Sigmoid colon (tissue), 7 donors: ENCODE data around the gene PIGR. TPM values are rescaled to one million over a fixed set of nuclear protein-coding genes. Genes with fewer than 3 reads are reported as not detected.
A peak's percentile ranks its signal among the peaks of the same experiment; 100 is the strongest.

Source experiments
- DNase-seq: peaks from one replicate; pipeline ENCODE4 v3.0.0-alpha.2; 2019
- H3K27ac ChIP-seq, 4 donors: fragments of 200-600 bp; sonication (generic); one replicate each; pipeline ENCODE4 v1.5.1; 2016 to 2019; ENCODE audit warnings: mild to moderate bottlenecking in 1 of 4
- H3K27me3 ChIP-seq, 3 donors: fragments of 200-600 bp; sonication (generic); one replicate each; pipeline ENCODE4 v1.5.1; 2019; ENCODE audit warnings: mild to moderate bottlenecking in 1 of 3
- H3K36me3 ChIP-seq, 4 donors: fragments of 200-600 bp; sonication (generic); one replicate each; pipeline ENCODE4 v1.5.1; 2016 to 2019
- H3K4me1 ChIP-seq, 4 donors: fragments of 200-600 bp; sonication (generic); one replicate each; pipeline ENCODE4 v1.5.1; 2017 to 2019
- H3K4me3 ChIP-seq, 4 donors: fragments of 200-600 bp; sonication (generic); one replicate each; pipeline ENCODE4 v1.5.1; 2017 to 2019; ENCODE audit warnings: mild to moderate bottlenecking in 2 of 4, moderate library complexity in 1 of 4
- H3K9me3 ChIP-seq, 4 donors: fragments of 200-600 bp in 3 of 4; sonication (generic) in 3 of 4; one replicate each; pipeline versions ENCODE4 v1.5.1 to v1.6.1; 2013 to 2019
- EP300 ChIP-seq, 4 donors: sonication (generic); formaldehyde crosslinking; IDR thresholded peaks; one replicate each; pipeline ENCODE4 v1.6.1; 2017; ENCODE audit warnings: antibody characterized with exemption in 4 of 4
- POLR2A ChIP-seq, 2 donors: fragments of 450-650 bp; IDR thresholded peaks; one replicate each; pipeline ENCODE4 v1.6.1; 2016; ENCODE audit warnings: antibody characterized with exemption in 2 of 2, mild to moderate bottlenecking in 2 of 2, moderate library complexity in 2 of 2
- POLR2AphosphoS5 ChIP-seq, 4 donors: sonication (generic); formaldehyde crosslinking; IDR thresholded peaks; one replicate each; pipeline ENCODE4 v1.6.1; 2017; ENCODE audit warnings: antibody characterized with exemption in 4 of 4
- WGBS, 2 donors: extraction: QIAGEN DNeasy Blood & Tissue Kit; methylation state at CpG; one replicate each; pipeline ENCODE4 v1.1.7; 2013; 5-methylcytosine and 5-hydroxymethylcytosine counted together
- intact Hi-C: fragments of 100-400 bp; cut with DNase I; formaldehyde crosslinking; loops from one replicate; pipeline ENCODE4 v1.15.1; 2023
- polyA plus RNA-seq, 3 donors: library from polyadenylated mRNA; stranded (reverse); fragments of 200-250 nt; gene quantifications; one replicate each; pipeline ENCODE4 v1.2.3, GENCODE V29; 2013
- total RNA-seq, 4 donors: library from RNA; depleted of rRNA; stranded (reverse); fragments of >200 nt; gene quantifications; one replicate each; pipeline ENCODE4 v1.1.0, GENCODE V29; 2016
- TF ChIP-seq, protein P1 (sequence below), 4 experiments: fragments of 450-650 bp in 3 of 4; fragments of 200-600 bp in 1 of 4; IDR thresholded peaks; one replicate each; pipeline ENCODE4 v1.5.1; 2016 to 2019; ENCODE audit warnings: antibody characterized with exemption in 4 of 4, mild to moderate bottlenecking in 3 of 4, moderate library complexity in 2 of 4
- donor health status: healthy with polysubstance abuse.
- donor health status: Bipolar disorder and iron deficiency.
- donor health status: healthy.

PIGR gene
- total and polyA plus RNA-seq, 7 donors, result 0.16 to 3,648 (median 86.3) TPM; not detected in 1

DNA sequence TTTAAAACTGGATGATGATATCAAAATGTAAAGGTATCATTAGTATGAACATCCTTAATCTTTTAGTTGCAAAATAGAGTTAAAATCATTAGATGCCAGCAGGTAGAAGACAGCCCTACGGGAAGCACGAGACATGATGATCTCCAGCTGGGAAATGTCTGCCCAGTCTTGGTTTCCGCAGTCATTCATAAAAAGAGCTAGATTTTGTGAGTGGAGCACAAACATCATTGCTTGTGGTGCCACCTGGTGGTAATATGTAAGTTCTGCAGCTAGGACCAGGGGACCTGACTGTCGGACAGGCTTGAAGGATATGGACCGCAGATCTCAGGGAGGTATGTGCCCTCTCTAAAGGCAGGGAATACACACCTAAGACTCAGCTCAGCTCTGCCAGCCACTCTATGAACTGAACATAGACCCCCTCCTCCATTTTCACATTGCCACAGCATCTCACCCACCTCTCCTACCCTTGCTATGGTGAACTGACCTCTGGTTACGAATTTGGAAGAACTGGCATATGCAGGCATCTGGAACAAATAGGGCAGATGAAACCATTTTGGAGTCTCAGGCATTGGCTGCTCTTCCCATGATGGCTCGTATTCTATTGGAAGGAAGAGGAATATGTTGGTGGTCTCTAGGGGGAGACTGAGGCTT, 33.7 kb downstream of the PIGR start:
- Histone ChIP-seq H3K27ac (no peak overlapping the region), H3K4me3 (no peak overlapping the region), H3K36me3 (no peaks in the 10 kb centered on the region), H3K4me1 (peaks cover 0 to 21% (median 15%) of the 10 kb centered on the region in 4 donors), H3K27me3 (peaks cover 0 to 21% (median 14%) of the 10 kb centered on the region in 3 donors), H3K9me3 (no peaks in the 10 kb centered on the region)
- intact Hi-C loops, result loop anchor here (1.0 to 10.0 kb wide), 3 partner anchors 185 to 418 kb away; no protein-coding TSS in a partner anchor
- 24 to 29% methylated on average over 7 of the region's 7 CpGs for WGBS, 2 donors
- TF ChIP-seq POLR2AphosphoS5 (IDR thresholded peaks at IDR 0.05) (peak in 2 of 4 donors; percentile 62 to 71), EP300 (IDR thresholded peaks at IDR 0.05) (no peak), POLR2A (IDR thresholded peaks at IDR 0.05) (no peak)
- TF ChIP-seq, protein P1, sequence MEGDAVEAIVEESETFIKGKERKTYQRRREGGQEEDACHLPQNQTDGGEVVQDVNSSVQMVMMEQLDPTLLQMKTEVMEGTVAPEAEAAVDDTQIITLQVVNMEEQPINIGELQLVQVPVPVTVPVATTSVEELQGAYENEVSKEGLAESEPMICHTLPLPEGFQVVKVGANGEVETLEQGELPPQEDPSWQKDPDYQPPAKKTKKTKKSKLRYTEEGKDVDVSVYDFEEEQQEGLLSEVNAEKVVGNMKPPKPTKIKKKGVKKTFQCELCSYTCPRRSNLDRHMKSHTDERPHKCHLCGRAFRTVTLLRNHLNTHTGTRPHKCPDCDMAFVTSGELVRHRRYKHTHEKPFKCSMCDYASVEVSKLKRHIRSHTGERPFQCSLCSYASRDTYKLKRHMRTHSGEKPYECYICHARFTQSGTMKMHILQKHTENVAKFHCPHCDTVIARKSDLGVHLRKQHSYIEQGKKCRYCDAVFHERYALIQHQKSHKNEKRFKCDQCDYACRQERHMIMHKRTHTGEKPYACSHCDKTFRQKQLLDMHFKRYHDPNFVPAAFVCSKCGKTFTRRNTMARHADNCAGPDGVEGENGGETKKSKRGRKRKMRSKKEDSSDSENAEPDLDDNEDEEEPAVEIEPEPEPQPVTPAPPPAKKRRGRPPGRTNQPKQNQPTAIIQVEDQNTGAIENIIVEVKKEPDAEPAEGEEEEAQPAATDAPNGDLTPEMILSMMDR (IDR thresholded peaks at IDR 0.05), result peak; percentile 54 to 86 (median 82)
- DNase-seq, result peak; percentile 87

DNA sequence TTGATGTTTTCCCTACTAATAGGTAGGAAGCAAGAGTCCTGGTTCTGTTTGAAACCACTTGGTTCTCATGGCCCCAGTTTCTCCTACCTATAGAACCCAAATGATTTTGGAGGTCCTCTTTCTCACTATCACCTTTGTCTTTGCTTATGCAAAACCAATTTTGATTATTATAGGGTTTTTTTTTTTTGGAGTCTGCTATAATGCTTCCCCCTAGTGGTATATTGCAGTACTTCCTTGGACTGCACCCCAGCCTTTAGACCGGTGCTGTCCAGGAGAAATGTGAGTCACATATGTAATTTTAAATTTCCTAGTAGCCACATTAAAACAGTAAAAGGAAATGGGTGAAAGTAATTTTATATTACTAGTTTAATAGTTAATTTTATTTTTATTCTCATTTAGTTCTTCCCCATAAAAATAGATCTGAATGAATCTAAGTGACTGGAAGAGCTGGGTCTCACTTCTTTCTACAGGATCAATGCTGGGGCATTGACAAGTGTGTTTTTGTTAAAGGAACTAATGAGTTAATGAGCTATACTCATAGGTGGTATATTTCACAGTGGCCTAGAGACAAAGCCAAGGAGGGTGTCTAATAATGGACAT, 35.1 kb downstream of the PIGR start:
- peaks cover 0 to 21% (median 14%) of the 10 kb centered on the region in 3 donors for H3K27me3 ChIP-seq
- H3K36me3 ChIP-seq, result no peaks in the 10 kb centered on the region
- TF ChIP-seq, protein P1 (IDR thresholded peaks at IDR 0.05), result peak; percentile 23 to 84 (median 60)
- TF ChIP-seq POLR2AphosphoS5 (IDR thresholded peaks at IDR 0.05) (no peak), POLR2A (IDR thresholded peaks at IDR 0.05) (no peak), EP300 (IDR thresholded peaks at IDR 0.05) (no peak)
- no peaks in the 10 kb centered on the region for H3K9me3 ChIP-seq
- WGBS, 2 donors, result 2 to 7% methylated on average over 1 of the region's 1 CpG
- intact Hi-C loops, result loop anchor here (5.0 to 10.0 kb wide), 2 partner anchors 184 to 416 kb away; no protein-coding TSS in a partner anchor
- no peak for DNase-seq
- H3K27ac ChIP-seq, result no peak overlapping the region
- H3K4me3 ChIP-seq, result no peak overlapping the region
- peaks cover 0 to 21% (median 15%) of the 10 kb centered on the region in 4 donors for H3K4me1 ChIP-seq

DNA sequence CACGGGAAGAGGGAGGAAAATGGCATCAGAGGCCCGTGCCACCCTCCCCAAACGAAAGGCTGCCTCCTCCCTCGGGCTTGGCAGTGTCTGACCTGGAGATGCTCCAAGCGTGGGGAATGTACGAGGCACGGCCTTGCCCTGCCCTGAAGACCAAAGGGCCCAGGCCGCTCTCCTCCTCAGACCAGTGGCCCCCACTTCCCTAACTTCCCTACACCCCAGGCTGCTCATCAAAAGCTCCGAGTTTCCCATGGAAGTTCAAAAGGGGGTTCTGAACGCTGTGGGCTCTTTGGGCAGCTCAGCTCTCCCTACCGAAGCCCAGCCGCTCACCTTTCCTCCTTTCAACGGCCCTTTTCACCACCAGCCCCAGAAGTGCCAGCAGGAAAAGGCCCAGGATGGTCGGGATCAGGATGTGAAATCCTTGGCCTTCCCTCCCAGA, 36.4 kb downstream of the PIGR start:
- Histone ChIP-seq H3K4me3 (peak overlapping the region; percentile 30 to 62 (median 54)), H3K4me1 (peaks cover 0 to 21% (median 15%) of the 10 kb centered on the region in 4 donors), H3K9me3 (no peaks in the 10 kb centered on the region), H3K27me3 (peaks cover 0 to 21% (median 14%) of the 10 kb centered on the region in 3 donors), H3K27ac (peak overlapping the region in 2 of 4 donors; percentile 33 to 51), H3K36me3 (no peaks in the 10 kb centered on the region)
- TF ChIP-seq, protein P1 (IDR thresholded peaks at IDR 0.05), result no peak
- TF ChIP-seq POLR2AphosphoS5 (IDR thresholded peaks at IDR 0.05) (no peak), EP300 (IDR thresholded peaks at IDR 0.05) (no peak), POLR2A (IDR thresholded peaks at IDR 0.05) (no peak)
- WGBS, 2 donors, result 23 to 42% methylated on average over 14 of the region's 14 CpGs
- intact Hi-C loops, result loop anchor here (5.0 to 10.0 kb wide), 2 partner anchors 183 to 415 kb away; no protein-coding TSS in a partner anchor
- DNase-seq, result no peak

DNA sequence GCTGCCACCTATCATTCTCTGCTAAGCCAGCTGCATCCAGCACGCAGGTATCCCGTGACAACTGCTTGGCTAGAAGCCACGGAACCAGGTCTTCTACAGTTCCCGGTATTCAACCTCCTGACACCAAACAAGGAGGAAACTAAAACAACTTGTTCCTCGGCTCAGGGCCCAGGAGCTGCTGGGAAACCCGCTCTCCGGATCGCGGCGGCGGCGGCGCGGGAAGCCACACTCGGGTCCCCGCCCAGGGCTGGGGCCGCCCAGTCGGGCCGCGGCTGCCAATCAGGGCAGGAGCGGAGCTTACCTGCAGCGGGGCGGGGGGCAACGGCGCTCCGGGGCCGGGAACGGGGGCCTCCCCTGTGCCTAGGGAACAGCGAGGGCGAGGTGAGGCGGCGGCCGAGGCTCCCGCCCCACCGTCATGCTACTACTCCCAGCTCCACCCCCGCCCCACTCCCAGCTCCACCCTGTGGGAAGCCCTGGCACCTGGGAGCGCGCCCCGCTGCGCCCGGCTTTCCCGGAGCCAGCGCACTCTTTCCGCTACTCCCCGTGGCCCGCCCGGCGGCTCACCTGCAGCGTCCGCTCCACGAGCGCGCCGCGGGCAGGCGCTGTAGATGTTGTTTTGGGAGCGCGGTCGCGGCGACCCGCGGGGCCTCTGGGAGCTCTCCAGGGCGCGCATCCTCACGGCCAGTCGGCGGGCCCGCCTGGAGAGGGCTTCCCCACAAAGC, 36.9 kb downstream of the PIGR start:
- Histone ChIP-seq H3K27me3 (peaks cover 0 to 21% (median 14%) of the 10 kb centered on the region in 3 donors), H3K4me1 (peaks cover 0 to 21% (median 15%) of the 10 kb centered on the region in 4 donors), H3K36me3 (no peaks in the 10 kb centered on the region), H3K4me3 (peak overlapping the region; percentile 30 to 62 (median 54)), H3K9me3 (no peaks in the 10 kb centered on the region), H3K27ac (peak overlapping the region in 2 of 4 donors; percentile 33 to 51)
- intact Hi-C loops, result no loop called here
- peak; percentile 78 for DNase-seq
- 2 to 3% methylated on average over 69 of the region's 69 CpGs for whole genome bisulfite sequencing, 2 donors
- TF ChIP-seq, protein P1 (IDR thresholded peaks at IDR 0.05), result no peak
- TF ChIP-seq EP300 (IDR thresholded peaks at IDR 0.05) (peak in 2 of 4 donors; percentile 32 to 46), POLR2AphosphoS5 (IDR thresholded peaks at IDR 0.05) (peak in 1 of 4 donors; percentile 74), POLR2A (IDR thresholded peaks at IDR 0.05) (no peak)
